K562 (cell line): ENCODE results near the gene SCAMP1. TPM values are rescaled to one million over a fixed set of nuclear protein-coding genes. Genes with fewer than 3 reads are reported as not detected.
A peak's percentile ranks its signal among the peaks of the same experiment; 100 is the strongest.

Experiments used
- CEBPG ChIP-seq, 3 experiments: fragments of 200-800 bp in 1 of 3; sonication (Bioruptor generic) in 1 of 3; sonication (generic) in 1 of 3; formaldehyde crosslinking in 1 of 3; IDR thresholded peaks in 2 of 3; conservative IDR thresholded peaks in 1 of 3; 2 replicates each; pipeline versions ENCODE4 v1.6.1 to v1.8.0; 2016 to 2022; ENCODE audit warnings: missing compliant biosample characterization in 2 of 3, missing genetic modification characterization in 2 of 3, mild to moderate bottlenecking in 1 of 3, missing genetic modification reagents in 1 of 3
- CREB1 ChIP-seq, 2 experiments: sonication (generic) in 1 of 2; formaldehyde crosslinking in 1 of 2; IDR thresholded peaks; 2 replicates each; pipeline versions ENCODE4 v1.6.1 to v1.8.0; 2012 to 2022; ENCODE audit warnings: inconsistent platforms in 1 of 2, mild to moderate bottlenecking in 1 of 2, missing genetic modification reagents in 1 of 2, moderate library complexity in 1 of 2
- FOXJ2 ChIP-seq: fragments of 200-800 bp; sonication (Bioruptor generic); IDR thresholded peaks from 2 replicates; pipeline ENCODE4 v1.6.1; 2016; ENCODE audit warnings: missing genetic modification characterization, missing compliant biosample characterization
- JUND ChIP-seq, 2 experiments: IDR thresholded peaks; 2 replicates in 1 of 2; 3 replicates in 1 of 2; pipeline ENCODE4 v1.6.1; 2011; ENCODE audit warnings: borderline replicate concordance in 2 of 2, low read depth in 2 of 2, low read length in 2 of 2, improper control_type of control experiment in 1 of 2, missing biosample characterization in 1 of 2, missing genetic modification characterization in 1 of 2, missing genetic modification reagents in 1 of 2
- KAT8 ChIP-seq: fragments of 450-650 bp; IDR thresholded peaks from 2 replicates; pipeline ENCODE4 v1.6.1; 2016; ENCODE audit warnings: low read depth, mild to moderate bottlenecking
- KDM1A ChIP-seq, 2 experiments: fragments of 450-650 bp; IDR thresholded peaks; 2 replicates each; pipeline ENCODE4 v1.6.1; 2016; ENCODE audit warnings: mild to moderate bottlenecking in 2 of 2
- MCM7 ChIP-seq, 2 experiments: fragments of 450-650 bp; IDR thresholded peaks; 2 replicates each; pipeline ENCODE4 v1.6.1; 2016 to 2018
- RBFOX2 ChIP-seq: fragments of 200-400 bp; formaldehyde crosslinking; IDR thresholded peaks from 2 replicates; pipeline ENCODE4 v1.6.1; 2017; ENCODE audit warnings: low read depth, mild to moderate bottlenecking, low read length, moderate library complexity
- SREBF2 ChIP-seq: sonication (generic); formaldehyde crosslinking; IDR thresholded peaks from 2 replicates; pipeline ENCODE4 v1.4.0; 2020; ENCODE audit warnings: mild to moderate bottlenecking, missing genetic modification reagents
- TAF7 ChIP-seq: fragments of 450-650 bp; IDR thresholded peaks from 2 replicates; pipeline ENCODE4 v1.6.1; 2016; ENCODE audit warnings: missing genetic modification characterization, missing compliant biosample characterization
- TRIM24 ChIP-seq, 2 experiments: fragments of 450-650 bp; IDR thresholded peaks; 2 replicates each; pipeline ENCODE4 v1.6.1; 2016
- ZNF133 ChIP-seq: fragments of 250-450 bp; sonication (Bioruptor Pico); IDR thresholded peaks from 2 replicates; pipeline ENCODE4 v1.4.0; 2020; ENCODE audit warnings: mild to moderate bottlenecking
- ZNF316 ChIP-seq: fragments of 450-650 bp; IDR thresholded peaks from 2 replicates; pipeline ENCODE4 v1.6.1; 2016
- ZNF76 ChIP-seq: fragments of 250-450 bp; sonication (Bioruptor Pico); IDR thresholded peaks from 2 replicates; pipeline ENCODE4 v1.4.0; 2020; ENCODE audit warnings: mild to moderate bottlenecking, moderate library complexity, borderline replicate concordance
- polyA plus RNA-seq, 8 experiments: library from polyadenylated mRNA; depleted of rRNA in 4 of 8; stranded (reverse) in 5 of 8; unstranded in 3 of 8; fragments of >200 nt; fragmentation: Nextera tagmentation in 2 of 8; fragmentation: Illumina TruSeq in 1 of 8; extraction: Ambion mirVana in 2 of 8; extraction: Trizol in 1 of 8; gene quantifications; 2 replicates each; pipeline versions ENCODE4 v1.2.1 to v1.2.3, GENCODE V29; 2011 to 2014; ENCODE audit warnings: inconsistent platforms in 1 of 8, missing spikeins in 1 of 8
- total RNA-seq, 7 experiments: library from RNA; depleted of rRNA in 6 of 7; stranded (reverse); fragments of >200 nt in 6 of 7; fragmentation: Illumina TruSeq in 2 of 7; extraction: Trizol in 2 of 7; gene quantifications; 2 replicates each; pipeline versions ENCODE4 v1.2.1 to v1.2.3, GENCODE V29; 2011 to 2021; ENCODE audit warnings: low replicate concordance in 1 of 7
- TF ChIP-seq, protein P1 (sequence below), 2 experiments: fragments of 450-650 bp in 1 of 2; sonication (generic) in 1 of 2; formaldehyde crosslinking in 1 of 2; IDR thresholded peaks in 1 of 2; conservative IDR thresholded peaks in 1 of 2; 2 replicates each; pipeline versions ENCODE4 v1.6.1 to v1.8.1; 2016 to 2023; ENCODE audit warnings: mild to moderate bottlenecking in 2 of 2, moderate library complexity in 2 of 2, inconsistent platforms in 1 of 2, missing genetic modification reagents in 1 of 2
- TF ChIP-seq, protein P2 (sequence below), 3 experiments: fragments of 200-800 bp in 1 of 3; sonication (Bioruptor generic) in 1 of 3; sonication (generic) in 1 of 3; formaldehyde crosslinking in 1 of 3; IDR thresholded peaks; 2 replicates each; pipeline versions ENCODE4 v1.6.1 to v1.8.0; 2016 to 2022; ENCODE audit warnings: mild to moderate bottlenecking in 2 of 3, missing compliant biosample characterization in 2 of 3, missing genetic modification characterization in 2 of 3, missing genetic modification reagents in 1 of 3
- TF ChIP-seq, protein P3 (sequence below): fragments of 250-450 bp; sonication (Bioruptor Pico); IDR thresholded peaks from 2 replicates; pipeline ENCODE4 v1.4.0; 2020; ENCODE audit warnings: mild to moderate bottlenecking, moderate library complexity
- TF ChIP-seq, protein P4 (sequence below): fragments of 250-450 bp; sonication (Bioruptor Pico); IDR thresholded peaks from 2 replicates; pipeline ENCODE4 v1.5.0; 2020; ENCODE audit warnings: mild to moderate bottlenecking, borderline replicate concordance

SCAMP1 gene
- total and polyA plus RNA-seq, 9 of the 15 experiments (the other 6 are each of a cell fraction or from before 2014, with no cell fraction given) = 5.4 to 23.9 (median 13.8) TPM

DNA sequence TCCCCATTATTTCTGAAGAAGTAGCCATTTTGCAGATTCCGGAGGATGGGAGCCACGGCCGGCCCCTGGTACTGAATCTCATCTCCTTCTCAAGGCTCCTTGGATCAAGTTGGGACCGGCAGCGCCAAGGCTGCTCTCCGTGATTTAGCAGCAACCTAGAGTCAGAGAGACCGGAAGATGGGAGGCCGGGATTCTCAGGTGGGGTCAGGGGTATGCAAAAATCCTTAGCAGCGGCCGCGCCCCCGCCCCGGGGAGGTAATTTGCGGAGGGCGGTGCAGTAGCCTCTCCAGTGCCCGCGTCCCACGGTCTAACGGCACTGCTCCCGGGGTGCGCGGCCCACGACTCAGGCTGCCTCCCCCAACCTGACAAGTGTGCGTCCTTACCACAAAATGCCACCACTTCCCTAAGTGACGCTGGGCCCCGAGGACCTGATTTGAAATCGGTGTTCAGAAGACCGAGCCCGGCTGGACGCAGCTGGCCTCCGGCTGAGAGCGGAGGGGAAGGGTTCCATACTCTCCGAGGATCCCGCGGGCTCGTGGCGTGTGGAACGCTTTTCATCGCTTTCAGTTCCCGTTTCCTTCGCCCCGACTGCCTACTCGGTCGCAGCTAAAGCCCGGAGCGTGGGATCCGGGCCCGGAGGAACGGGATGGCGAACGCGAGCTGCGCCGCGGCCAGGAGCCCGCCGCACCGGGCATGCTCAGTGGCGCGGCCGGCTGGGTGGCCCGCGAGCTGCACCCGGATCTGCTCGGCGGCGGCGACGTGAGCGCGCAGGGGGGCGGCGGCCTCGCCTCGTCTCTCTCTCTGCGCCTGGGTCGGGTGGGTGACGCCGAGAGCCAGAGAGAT is at the start of gene SCAMP1 (continued):
- TF ChIP-seq, protein P1, sequence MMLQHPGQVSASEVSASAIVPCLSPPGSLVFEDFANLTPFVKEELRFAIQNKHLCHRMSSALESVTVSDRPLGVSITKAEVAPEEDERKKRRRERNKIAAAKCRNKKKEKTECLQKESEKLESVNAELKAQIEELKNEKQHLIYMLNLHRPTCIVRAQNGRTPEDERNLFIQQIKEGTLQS (IDR thresholded peaks at IDR 0.05) = no peak
- TF ChIP-seq, protein P1 (CRISPR knock-in tag; conservative IDR thresholded peaks at IDR 0.05) = no peak
- TF ChIP-seq TAF7 (peak; percentile 80), FOXJ2 (tag) (no peak), KDM1A (IDR thresholded peaks at IDR 0.05) (no peak), CEBPG (CRISPR knock-in tag; IDR thresholded peaks at IDR 0.05) (no peak), CEBPG (tag; conservative IDR thresholded peaks at IDR 0.05 in 1 of 2, IDR thresholded peaks at IDR 0.05 in 1 of 2) (no peak), ZNF76 (CRISPR knock-in tag) (no peak), RBFOX2 (peak; percentile 94), TRIM24 (IDR thresholded peaks at IDR 0.05) (no peak), ZNF316 (no peak), JUND (IDR thresholded peaks at IDR 0.05; ENCODE audit: borderline replicate concordance, low read depth, low read length) (peak; percentile 52), JUND (tag; IDR thresholded peaks at IDR 0.05; ENCODE audit: borderline replicate concordance, low read depth, low read length) (no peak), SREBF2 (CRISPR knock-in tag) (no peak), ZNF133 (CRISPR knock-in tag) (no peak), KAT8 (no peak), MCM7 (IDR thresholded peaks at IDR 0.05) (no peak), CREB1 (IDR thresholded peaks at IDR 0.05) (peak; percentile 88), CREB1 (CRISPR knock-in tag; IDR thresholded peaks at IDR 0.05) (no peak; the same call in 1 of the 2 replicates)
- TF ChIP-seq, protein P2, sequence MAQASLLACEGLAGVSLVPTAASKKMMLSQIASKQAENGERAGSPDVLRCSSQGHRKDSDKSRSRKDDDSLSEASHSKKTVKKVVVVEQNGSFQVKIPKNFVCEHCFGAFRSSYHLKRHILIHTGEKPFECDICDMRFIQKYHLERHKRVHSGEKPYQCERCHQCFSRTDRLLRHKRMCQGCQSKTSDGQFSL (CRISPR knock-in tag; IDR thresholded peaks at IDR 0.05) = peak; percentile 81
- TF ChIP-seq, protein P2 (tag; IDR thresholded peaks at IDR 0.05) = no peak; a peak in 1 of 4 replicates
- TF ChIP-seq, protein P3, sequence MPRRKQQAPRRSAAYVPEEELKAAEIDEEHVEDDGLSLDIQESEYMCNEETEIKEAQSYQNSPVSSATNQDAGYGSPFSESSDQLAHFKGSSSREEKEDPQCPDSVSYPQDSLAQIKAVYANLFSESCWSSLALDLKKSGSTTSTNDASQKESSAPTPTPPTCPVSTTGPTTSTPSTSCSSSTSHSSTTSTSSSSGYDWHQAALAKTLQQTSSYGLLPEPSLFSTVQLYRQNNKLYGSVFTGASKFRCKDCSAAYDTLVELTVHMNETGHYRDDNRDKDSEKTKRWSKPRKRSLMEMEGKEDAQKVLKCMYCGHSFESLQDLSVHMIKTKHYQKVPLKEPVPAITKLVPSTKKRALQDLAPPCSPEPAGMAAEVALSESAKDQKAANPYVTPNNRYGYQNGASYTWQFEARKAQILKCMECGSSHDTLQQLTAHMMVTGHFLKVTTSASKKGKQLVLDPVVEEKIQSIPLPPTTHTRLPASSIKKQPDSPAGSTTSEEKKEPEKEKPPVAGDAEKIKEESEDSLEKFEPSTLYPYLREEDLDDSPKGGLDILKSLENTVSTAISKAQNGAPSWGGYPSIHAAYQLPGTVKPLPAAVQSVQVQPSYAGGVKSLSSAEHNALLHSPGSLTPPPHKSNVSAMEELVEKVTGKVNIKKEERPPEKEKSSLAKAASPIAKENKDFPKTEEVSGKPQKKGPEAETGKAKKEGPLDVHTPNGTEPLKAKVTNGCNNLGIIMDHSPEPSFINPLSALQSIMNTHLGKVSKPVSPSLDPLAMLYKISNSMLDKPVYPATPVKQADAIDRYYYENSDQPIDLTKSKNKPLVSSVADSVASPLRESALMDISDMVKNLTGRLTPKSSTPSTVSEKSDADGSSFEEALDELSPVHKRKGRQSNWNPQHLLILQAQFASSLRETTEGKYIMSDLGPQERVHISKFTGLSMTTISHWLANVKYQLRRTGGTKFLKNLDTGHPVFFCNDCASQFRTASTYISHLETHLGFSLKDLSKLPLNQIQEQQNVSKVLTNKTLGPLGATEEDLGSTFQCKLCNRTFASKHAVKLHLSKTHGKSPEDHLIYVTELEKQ (CRISPR knock-in tag) = no peak
- TF ChIP-seq, protein P4, sequence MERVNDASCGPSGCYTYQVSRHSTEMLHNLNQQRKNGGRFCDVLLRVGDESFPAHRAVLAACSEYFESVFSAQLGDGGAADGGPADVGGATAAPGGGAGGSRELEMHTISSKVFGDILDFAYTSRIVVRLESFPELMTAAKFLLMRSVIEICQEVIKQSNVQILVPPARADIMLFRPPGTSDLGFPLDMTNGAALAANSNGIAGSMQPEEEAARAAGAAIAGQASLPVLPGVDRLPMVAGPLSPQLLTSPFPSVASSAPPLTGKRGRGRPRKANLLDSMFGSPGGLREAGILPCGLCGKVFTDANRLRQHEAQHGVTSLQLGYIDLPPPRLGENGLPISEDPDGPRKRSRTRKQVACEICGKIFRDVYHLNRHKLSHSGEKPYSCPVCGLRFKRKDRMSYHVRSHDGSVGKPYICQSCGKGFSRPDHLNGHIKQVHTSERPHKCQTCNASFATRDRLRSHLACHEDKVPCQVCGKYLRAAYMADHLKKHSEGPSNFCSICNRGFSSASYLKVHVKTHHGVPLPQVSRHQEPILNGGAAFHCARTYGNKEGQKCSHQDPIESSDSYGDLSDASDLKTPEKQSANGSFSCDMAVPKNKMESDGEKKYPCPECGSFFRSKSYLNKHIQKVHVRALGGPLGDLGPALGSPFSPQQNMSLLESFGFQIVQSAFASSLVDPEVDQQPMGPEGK (CRISPR knock-in tag) = no peak
